Measurements from ENCODE around the gene JMY. TPM values are rescaled to one million over a fixed set of nuclear protein-coding genes. Genes with fewer than 3 reads are reported as not detected.

Gene JMY
- total RNA-seq, 2 donors from 2014 or later, result 15.4 to 22.8 TPM

- ATAC-seq (ENCODE audit: insufficient number of reproducible peaks, low FRiP score, low read depth), result no peak
- no peaks in the 10 kb centered on the region for H3K4me1 ChIP-seq (ENCODE audit: control insufficient read depth in 1 of 2, low read depth in 2 of 2)
- no peaks in the 10 kb centered on the region for H3K27me3 ChIP-seq (replicated peaks; ENCODE audit: insufficient read depth)
- no peak for TF ChIP-seq CTCF (IDR thresholded peaks at IDR 0.05)
- H3K9me3 ChIP-seq, result no peaks in the 10 kb centered on the region
- H3K36me3 ChIP-seq, result peaks cover 27% of the 10 kb centered on the region
- DNase-seq (ENCODE audit: low spot score), result no peak
- H3K4me3 ChIP-seq, result no peak overlapping the region
- no peak overlapping the region for H3K27ac ChIP-seq
Measured at GRCh38 chr5:79305706-79306105, 69.8 kb downstream of the JMY start.

DNA sequence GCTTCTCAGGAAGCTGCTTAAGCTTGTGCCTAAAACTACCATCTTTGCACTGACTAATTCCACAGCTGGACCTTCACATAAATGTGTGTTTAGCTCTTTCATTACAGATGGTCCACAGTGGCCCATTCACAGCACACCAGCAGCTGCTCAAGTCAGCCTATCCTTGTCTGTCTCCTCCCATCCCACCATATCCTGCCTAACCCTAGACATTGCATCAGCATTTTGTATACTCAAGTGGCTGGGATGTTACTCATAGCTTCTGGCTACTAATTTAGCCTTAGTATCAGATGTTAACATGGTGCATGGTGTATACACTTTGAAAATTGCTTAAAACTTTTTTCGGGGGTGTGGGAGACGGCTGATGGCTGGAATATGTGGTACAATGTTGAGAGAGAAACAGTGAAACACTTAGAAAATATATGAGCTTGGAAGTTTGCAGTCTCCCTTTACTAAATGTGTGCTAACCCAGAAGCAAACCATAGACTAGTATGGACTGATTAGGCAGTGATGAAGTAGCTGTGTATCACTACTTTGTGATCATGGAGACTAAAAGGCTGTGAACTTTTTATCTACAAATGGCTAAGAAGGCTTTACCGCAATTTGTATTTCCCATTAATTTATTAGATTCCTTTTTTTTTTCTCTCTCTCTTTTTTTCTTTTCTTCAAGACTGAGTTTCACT is 83.1 kb downstream of the JMY start:
- Histone ChIP-seq H3K27me3 (replicated peaks; ENCODE audit: insufficient read depth) (no peaks in the 10 kb centered on the region), H3K4me1 (ENCODE audit: control insufficient read depth in 1 of 2, low read depth in 2 of 2) (no peaks in the 10 kb centered on the region), H3K4me3 (no peak overlapping the region), H3K36me3 (peaks cover 20% of the 10 kb centered on the region), H3K27ac (no peak overlapping the region), H3K9me3 (no peaks in the 10 kb centered on the region)
- DNase-seq (ENCODE audit: low spot score) (no peak), ATAC-seq (ENCODE audit: insufficient number of reproducible peaks, low FRiP score, low read depth) (no peak)
- no peak for TF ChIP-seq CTCF (IDR thresholded peaks at IDR 0.05)

- H3K4me1 ChIP-seq (ENCODE audit: control insufficient read depth in 1 of 2, low read depth in 2 of 2), result no peaks in the 10 kb centered on the region
- no peak overlapping the region for H3K4me3 ChIP-seq
- H3K27ac ChIP-seq, result no peak overlapping the region
- ATAC-seq (ENCODE audit: insufficient number of reproducible peaks, low FRiP score, low read depth), result no peak
- no peaks in the 10 kb centered on the region for H3K27me3 ChIP-seq (replicated peaks; ENCODE audit: insufficient read depth)
- DNase-seq (ENCODE audit: low spot score), result no peak
- TF ChIP-seq CTCF (IDR thresholded peaks at IDR 0.05), result no peak
- H3K36me3 ChIP-seq, result no peaks in the 10 kb centered on the region
- no peaks in the 10 kb centered on the region for H3K9me3 ChIP-seq
Measured at GRCh38 chr5:79329453-79329852, 93.5 kb downstream of the JMY start.

DNA sequence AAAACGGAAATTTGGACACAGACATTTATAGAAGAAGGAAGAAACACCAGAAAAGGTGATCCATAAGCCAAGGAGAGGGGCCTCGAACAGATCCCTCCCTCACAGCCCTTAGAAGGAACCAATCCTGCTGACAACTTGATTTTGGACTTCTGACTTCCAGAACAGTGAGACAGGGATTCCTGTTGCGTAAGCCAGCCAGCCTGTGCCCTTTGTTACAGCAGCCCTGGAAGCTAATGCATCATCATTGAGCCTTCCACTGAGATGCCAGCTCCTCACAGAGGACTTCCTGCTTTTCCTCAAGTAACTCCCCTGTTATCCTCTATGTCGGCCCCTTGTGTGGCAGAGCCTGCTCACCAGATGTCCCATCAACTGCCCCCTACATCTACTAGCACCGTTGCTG is 94.1 kb downstream of the JMY start:
- Histone ChIP-seq H3K4me1 (ENCODE audit: control insufficient read depth in 1 of 2, low read depth in 2 of 2) (no peaks in the 10 kb centered on the region), H3K27ac (no peak overlapping the region)
- no peak for TF ChIP-seq CTCF (IDR thresholded peaks at IDR 0.05)

GRCh38 chr5:79333852-79334557 is 98.1 kb downstream of the JMY start:
- ATAC-seq (ENCODE audit: insufficient number of reproducible peaks, low FRiP score, low read depth), result no peak
- Histone ChIP-seq H3K4me1 (ENCODE audit: control insufficient read depth in 1 of 2, low read depth in 2 of 2) (no peaks in the 10 kb centered on the region), H3K27me3 (replicated peaks; ENCODE audit: insufficient read depth) (no peaks in the 10 kb centered on the region), H3K36me3 (no peaks in the 10 kb centered on the region), H3K27ac (no peak overlapping the region), H3K9me3 (no peaks in the 10 kb centered on the region), H3K4me3 (no peak overlapping the region)
- DNase-seq (ENCODE audit: low spot score), result no peak
- TF ChIP-seq CTCF (IDR thresholded peaks at IDR 0.05), result no peak

More for the DNA sequence above, 94.1 kb downstream of the JMY start:
- no peak overlapping the region for H3K4me3 ChIP-seq
- ATAC-seq (ENCODE audit: insufficient number of reproducible peaks, low FRiP score, low read depth) (no peak), DNase-seq (ENCODE audit: low spot score) (no peak)
- H3K9me3 ChIP-seq, result no peaks in the 10 kb centered on the region
- H3K36me3 ChIP-seq, result no peaks in the 10 kb centered on the region
- H3K27me3 ChIP-seq (replicated peaks; ENCODE audit: insufficient read depth), result no peaks in the 10 kb centered on the region

Data from thoracic aorta (tissue), 2 donors.